Fibroblast of peridontal ligament (primary cell): ENCODE data around the gene CRACR2B.

Experiments
- DNase-seq: peaks from one replicate; pipeline ENCODE4 v3.0.0-alpha.2; 2010; ENCODE audit errors: extremely low read depth

Gene CRACR2B

DNA sequence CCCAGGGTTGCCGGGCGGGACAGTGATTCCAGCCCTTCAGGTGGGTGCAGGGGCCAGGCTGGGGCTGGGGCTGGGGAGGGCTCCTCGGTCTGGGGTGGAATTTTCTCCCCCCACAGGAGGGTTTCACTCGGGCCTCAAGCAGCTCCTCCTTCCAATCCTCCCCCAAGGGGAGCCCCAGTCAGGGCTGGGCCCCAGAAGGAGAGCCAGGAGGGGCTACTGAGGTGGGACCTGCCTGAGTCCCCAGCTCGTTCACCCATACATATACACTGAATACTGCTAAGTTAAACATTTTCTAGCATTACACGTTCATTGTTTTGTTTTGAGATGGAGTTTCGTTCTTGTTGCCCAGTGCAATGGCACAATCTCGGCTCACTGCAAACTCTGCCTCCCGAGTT lies 1.5 kb upstream of the CRACR2B start:
- no peak for DNase-seq

DNA sequence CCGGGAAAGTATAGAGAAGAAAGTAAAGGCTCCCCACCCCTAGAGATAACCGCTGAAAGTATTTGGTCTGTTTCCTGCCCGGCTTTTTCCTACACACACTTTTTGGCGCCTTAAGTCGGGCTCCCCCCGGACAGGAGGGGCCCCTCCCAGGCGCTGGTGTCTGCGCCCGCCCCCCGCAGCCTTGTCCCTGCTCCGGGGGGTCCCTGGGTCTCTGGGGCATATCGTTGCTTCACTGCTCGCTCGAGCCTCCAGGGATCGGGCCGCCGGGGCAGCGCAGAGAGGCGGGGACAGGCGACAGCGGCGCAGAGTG lies 928 bp upstream of the CRACR2B start:
- no peak for DNase-seq

DNA sequence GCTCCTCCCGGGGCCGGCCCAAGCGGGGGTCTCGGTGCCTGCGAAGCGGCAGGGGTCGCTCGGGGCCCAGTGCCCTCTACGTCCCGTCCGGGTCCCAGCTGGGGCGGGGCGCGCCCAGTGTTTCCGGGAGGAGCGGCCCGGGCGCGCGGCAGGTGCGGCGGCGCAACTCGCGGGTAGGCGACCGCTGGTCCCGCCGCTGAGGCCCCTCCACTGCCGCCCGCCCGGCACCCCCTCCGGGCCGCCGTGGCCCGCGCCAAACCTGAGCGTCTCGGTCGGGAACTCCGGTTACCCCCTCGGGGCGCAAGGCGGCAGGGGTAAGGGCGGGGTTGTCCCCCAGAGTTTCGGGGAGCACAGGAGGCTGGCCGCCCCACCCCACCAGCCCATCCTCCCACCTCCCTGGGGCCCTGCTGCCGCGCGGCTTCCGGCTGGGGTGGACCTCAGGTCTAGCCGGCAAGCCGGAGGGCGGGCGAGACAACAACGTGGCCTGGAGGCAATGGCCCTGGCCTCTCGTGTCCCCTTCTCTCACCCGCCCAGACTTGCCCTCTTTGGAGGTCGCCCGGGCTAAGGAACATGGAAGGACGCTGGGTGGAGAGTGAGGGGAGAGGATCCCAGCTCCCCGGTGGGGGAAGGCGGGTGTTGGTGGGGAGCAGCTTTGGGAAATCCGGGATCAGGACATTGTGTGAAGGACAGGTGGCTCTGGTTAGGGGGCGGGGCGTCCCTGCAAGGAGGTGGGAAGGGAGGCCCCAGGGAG lies 398 bp upstream of the CRACR2B start:
- DNase-seq = no peak

DNA sequence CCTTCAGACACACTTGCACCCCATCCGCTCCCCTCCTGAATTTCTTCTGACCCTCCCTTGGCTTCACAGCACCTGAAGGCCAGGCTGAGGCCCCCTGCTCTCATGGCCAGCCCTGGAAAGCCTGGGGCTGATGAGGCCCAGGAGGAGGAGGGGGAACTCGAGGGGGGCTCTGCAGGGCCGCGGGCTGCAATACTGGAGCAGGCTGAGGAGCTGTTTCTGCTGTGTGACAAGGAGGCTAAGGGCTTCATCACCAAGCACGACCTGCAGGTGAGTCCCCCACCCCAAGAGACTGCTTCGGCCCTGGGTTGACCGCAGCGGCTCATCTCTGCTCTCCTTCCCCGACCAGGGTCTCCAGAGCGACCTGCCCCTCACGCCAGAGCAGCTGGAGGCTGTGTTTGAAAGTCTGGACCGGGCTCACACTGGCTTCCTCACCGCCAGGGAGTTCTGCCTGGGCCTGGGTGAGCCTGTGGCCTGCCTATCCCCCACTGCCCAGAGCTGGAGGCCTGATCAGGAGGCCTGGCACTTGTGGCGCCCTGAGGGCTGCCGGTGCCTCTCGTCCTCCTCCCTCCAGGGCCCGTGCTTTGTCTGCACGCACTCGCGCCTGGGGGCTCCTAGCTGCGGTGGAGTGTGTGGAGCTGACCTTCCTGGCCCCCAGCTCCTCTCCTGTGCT lies 922 bp downstream of the CRACR2B start:
- DNase-seq = no peak

DNA sequence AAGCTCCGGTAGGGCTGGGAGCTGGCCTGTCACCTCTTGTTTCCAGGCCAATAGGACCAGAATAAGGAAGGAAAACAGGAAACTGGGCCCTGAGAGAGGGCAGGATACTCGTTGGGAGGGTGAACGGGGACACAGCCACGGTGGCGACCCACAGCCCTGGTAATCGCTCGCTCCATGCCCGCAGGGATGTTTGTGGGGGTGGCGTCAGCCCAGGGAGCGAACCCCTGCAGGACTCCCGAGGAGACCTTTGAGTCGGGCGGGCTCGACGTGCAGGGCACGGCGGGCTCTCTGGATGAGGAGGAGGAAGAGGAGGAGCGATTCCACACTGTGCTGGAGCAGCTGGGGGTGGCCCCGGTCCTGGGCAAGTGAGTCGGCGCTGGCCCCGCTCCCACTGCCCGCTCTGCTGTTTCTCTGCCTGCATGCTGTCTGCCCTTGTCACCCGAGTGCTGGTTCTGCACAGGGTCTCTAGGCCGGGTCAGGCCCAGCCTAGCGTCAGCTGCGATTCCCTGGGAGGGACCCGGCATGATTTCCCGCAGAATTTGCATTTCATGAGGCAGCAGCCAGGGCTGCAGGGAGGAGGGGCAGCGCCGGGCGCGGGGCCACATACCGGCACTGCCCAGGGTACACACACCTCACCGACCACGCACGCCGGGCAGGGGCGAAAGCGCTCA lies 1.6 kb downstream of the CRACR2B start:
- DNase-seq = no peak

DNA sequence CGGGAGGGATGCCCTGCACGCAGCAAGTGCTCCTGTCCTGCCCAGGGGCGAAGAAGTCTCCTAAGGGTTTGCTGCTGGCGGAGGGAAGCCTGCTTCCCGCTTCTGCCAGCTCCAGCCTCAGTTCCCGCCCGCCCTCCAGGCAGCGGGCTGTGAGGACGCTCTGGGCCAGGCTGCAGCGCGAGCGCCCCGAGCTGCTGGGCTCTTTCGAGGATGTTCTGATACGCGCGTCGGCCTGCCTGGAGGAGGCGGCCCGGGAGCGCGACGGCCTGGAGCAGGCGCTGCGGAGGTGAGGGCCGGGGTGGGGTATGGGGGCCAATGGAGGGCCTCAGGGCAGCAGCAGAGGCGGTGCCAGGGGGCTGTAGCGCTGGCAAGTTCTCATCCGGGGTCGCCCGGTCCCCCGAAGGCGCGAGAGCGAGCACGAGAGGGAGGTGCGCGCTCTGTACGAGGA lies 2.2 kb downstream of the CRACR2B start:
- no peak for DNase-seq

DNA sequence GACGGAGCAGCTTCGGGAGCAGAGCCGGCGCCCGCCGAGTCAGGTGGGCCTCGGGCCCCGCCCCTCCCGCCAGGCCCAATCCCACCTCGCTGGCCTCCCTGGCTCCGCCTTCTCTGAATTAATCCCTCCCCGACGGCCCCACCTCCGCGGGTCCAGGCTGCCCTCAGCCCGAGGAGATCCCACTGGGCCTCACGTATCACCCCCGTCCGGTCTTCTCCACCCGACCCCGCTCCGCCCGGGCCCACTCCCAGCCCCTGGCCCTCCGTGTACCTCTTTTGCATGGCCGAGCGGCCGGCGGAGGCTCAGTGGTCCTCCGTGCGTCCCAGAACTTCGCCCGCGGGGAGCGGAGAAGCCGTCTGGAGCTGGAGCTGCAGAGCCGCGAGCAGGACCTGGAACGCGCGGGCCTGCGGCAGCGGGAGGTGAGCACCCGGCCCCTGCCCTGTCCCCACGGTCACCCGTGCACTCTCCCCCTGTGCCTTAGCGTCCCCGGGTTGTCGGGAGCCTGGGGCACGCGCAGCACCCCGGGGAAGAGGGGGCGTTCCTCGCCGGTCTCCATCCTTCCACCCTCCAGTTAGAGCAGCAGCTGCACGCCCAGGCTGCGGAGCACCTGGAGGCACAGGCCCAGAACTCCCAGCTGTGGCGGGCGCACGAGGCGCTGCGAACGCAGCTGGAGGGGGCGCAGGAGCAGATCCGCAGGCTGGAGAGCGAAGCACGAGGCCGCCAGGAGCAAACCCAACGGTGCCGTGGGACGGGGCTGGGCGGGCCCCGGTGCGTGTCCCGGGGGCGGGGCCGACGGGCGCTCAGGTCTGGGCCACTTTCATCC lies 2.8 kb downstream of the CRACR2B start:
- DNase-seq = peak; percentile 30

DNA sequence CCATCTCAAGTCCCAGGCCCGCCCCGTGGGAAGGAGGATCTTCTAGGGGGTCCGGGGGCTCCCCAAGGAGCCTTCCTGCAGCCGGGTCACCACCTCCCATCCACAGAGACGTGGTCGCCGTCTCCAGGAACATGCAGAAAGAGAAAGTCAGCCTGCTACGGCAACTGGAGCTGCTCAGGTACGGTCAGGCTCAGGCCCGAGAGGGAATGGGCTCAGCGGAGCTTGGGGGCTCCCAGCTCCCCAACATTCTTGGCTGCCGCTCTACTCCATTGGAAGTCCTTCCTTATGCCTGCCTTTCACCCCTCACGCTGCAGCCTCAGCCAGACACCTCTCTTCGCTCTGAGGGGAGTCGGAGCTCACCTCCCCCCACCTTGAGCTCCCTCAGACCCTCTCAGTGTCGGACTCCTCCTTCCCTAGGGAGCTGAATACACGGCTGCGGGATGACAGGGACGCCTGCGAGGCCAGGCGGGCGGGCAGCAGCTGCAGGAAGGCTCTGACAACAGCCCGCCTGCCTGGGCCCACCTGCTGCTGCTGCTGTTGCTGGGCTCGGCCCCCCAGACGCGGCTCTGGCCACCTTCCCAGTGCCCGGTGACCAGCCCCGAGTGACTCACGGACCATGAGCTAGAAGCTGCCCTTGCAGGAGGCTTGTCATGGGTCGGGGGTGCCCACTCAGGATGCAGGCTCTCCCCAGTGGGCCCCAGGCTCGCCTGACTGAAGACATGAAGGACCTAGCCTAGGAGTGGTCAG lies 3.6 kb downstream of the CRACR2B start:
- DNase-seq = no peak

DNA sequence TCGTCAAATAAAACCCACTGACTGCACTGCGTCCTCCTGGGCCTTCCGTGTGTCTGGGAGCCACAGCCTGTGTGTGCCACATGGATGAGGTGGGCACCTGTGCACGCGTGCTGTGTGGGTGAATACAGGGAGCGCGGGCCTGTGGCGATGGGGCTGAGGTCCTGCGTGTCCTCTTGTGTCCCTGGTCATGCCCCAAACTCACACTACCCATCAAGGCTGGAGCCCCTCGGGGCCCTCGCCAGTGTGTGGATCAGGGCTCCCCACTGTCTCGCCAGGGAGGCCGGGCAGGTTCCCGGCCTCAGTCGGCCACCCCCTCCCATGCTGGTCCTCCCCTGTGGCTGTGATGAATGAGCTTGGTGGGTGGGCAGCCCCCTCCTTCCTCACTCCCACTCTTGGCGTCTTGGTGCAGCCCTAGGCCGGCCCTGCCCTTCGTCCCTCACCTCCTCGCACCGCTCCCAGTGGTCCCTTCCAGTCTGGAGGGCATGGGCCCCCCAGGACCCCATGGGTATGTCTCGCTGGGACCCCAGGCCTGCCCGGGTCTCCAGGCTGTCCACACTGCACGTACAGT lies 4.3 kb downstream of the CRACR2B start:
- DNase-seq = no peak

DNA sequence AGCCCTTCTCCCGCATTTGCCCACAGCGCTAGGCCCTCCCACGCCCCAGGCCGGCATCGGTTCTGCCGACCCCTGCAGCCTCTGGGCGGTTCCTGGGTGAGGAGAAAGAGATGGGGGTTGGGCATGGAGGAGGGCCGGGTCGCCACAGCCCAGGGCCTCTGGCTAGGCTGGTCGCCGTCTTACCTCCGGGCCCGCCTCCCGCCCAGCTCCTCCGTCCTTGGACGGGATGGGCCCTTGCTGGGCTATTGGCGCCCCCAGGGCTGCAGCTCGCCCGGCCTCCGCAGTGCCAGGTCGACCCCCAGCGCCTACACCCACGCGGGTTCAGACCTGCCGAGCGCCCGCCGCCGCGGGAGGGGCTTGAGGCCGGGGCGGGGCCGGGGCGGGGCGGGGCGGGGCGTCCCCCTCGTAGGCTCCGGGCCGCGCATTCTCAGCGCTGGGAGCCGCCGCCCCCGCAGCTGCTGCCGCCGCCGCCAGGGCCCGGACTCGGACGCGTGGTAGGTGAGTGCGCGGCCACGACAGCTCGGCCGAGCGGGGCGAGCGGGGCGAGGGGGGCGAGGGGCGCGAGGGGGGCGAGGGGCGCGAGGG lies 4.9 kb downstream of the CRACR2B start, which contains the start of gene CD151:
TSS of gene CD151 (plus strand) at position 424 of the 585 bp plus-strand sequence. CDS start 3,118 bp downstream, outside the sequence.
- no peak for DNase-seq

DNA sequence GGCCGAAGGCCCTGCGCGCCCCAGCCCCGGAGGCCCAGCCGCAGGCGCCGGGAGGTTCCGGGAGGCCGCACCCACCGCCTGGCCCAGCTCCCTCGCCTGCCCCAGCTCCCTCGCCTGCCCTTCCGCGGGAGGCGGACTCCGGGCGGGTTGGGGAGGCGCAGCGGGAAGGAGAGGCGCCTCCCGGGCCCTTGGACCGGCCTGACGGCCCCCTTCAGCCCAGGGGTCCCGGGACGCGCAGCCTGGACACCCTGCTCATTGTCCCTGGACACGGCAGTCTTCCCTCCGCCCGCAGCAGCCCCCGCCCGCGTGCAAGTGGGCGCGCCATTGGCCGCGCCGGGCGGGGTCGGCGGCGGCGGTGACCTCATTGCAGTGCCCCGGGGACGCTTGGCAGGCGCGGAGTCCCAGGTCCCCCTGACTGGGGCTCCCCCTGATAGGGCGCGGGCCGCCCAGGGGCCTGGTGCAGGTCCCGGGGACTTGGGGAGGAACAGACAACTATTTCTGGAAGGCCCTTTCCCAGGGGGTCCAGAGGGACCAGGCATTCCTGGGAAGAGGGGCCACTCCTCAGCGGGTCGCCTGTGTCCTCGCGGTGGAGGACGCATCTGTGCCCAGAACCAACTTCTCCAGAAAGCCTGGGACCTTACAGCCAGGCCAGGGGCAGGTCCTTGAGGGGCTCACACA lies 5.5 kb downstream of the CRACR2B start:
- DNase-seq = no peak

DNA sequence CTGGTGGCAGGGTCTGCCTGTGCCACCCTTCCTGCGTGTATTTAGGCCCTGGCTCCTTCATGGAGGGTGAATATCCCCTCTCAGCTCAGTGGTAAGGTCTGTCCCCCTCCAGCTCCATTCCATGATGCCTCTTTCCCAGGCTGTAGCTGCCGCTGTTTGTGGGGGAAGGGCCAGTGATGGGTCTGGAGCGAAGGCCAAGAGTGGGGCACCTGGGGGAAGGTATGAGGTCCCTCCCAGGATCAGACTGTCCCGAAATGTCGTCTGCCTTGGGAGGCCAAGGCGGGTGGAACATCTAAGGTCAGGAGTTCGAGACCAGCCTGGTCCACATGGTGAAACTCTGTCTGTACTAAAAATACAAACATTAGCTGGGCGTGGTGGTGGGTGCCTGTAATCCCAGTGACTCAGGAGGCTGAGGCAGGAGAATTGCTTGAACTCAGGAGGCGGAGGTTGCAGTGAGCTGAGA lies 6.2 kb downstream of the CRACR2B start:
- no peak for DNase-seq

DNA sequence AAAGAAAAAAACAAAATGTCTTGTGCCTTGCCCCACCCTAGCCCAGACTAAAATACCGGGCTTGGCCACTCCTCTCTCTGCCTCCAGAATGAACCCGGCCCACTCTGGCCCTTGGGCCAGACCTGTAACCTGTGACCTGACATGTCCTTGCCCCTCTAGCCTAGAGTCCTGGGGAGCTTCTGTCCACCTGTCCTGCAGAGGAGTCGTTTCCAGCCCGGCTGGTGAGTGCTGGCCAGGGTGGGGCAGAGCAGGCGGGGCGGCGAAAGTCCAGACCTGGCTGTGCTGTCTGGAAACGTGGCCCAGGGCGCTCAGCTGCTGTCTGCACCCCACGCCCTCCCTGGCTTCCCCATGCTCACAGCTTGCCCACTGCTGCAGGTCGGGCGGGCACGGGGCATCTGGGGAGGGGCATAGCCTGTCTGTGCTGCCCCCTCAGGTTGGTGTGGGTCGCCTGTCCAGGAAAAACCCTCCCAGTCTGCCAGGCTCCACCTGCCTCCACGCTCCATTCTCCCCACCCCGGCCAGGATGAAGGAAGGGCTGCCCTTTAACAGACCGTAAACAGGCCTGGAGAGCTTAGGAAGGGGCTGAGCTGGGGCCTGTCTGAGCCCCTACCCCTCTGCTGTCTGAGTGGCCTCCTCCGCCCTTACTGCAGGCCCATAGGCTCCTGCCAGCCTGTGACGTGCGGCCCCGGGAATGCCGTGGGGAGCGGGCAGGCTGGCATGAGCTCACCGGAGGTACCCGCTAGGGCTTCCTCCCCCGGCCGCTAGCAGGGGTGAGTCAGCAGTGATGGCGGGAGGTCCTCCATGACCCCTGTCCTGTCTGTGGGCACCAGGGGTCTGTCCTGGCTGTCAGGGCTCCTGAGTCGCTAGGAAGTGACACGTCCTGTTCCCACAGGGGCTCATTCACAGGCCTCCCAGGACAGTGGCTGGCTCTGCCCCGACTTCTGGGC lies 6.9 kb downstream of the CRACR2B start:
- DNase-seq = peak; percentile 64

DNA sequence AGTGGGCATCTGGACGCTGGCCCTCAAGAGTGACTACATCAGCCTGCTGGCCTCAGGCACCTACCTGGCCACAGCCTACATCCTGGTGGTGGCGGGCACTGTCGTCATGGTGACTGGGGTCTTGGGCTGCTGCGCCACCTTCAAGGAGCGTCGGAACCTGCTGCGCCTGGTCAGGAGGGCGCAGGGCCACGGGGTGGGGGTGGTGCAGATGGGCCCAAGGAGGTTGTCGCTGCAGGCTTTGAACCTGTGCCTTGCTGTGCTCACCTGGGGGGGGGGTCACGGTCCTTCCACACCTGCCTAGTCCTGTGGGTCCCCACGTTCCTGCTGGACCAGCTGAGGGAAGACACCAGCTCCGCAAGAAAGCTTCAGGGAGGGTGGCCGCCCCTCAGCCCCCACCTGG lies 8.6 kb downstream of the CRACR2B start:
- no peak for DNase-seq

DNA sequence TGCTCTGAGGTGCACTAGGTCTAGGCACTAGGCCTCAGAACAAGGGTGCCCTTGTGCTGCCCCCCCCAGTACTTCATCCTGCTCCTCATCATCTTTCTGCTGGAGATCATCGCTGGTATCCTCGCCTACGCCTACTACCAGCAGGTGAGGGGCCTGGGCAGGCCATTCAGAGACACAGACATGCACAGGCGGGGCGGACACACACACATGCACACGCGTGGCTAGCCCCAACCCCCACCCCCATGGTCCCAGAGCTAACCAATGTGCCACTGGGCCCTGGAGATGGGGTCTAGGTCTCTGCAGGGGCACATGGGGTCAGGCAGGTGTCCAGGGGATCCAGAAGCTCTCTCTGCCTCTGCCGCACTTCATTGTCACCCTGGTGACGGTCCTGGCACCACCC lies 9.0 kb downstream of the CRACR2B start:
- no peak for DNase-seq

DNA sequence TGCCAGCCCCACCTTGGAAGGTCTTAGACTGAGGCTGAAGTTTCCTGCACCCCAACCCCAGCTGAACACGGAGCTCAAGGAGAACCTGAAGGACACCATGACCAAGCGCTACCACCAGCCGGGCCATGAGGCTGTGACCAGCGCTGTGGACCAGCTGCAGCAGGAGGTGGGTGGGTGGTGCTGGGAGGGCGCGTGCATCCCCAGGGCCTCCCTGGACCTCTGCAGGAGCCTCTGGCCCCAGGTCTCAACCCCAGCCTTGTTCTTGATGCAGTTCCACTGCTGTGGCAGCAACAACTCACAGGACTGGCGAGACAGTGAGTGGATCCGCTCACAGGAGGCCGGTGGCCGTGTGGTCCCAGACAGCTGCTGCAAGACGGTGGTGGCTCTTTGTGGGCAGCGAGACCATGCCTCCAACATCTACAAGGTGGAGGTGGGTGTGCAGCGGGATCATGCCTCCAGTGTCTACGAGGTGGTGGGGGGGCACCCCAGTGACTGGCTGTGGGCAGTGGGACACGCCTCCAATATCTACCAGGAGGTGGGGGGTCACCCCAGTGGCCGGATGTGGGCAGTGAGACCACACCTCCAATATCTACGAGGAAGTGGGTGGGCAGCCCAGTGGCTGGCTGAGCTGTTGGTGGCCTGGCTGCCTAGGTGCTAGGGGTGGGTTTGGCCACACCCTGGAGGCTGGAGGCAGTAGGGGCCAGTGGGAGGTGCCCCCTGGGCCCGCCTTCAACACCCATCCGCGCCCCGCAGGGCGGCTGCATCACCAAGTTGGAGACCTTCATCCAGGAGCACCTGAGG lies 9.7 kb downstream of the CRACR2B start:
- DNase-seq = no peak

DNA sequence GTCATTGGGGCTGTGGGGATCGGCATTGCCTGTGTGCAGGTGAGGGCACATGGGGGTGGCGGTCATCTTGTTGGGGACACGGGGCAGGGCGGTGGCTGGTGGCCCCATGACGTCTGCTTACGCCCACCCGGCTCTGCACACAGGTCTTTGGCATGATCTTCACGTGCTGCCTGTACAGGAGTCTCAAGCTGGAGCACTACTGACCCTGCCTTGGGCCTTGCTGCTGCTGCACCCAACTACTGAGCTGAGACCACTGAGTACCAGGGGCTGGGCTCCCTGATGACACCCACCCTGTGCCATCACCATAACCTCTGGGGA lies 10.2 kb downstream of the CRACR2B start:
- no peak for DNase-seq
